Activated T-helper 17 cell treated with anti-CD3 and anti-CD28 coated beads, Interleukin-2, amount 50 U/mL, for 72 hours (primary cell): ENCODE data around the gene PI16. TPM values are rescaled to one million over a fixed set of nuclear protein-coding genes. Genes with fewer than 3 reads are reported as not detected.
"Not testable (repeated sequence)": the region's sequence is repeated elsewhere in the genome, so short reads cannot be mapped to it uniquely, and the experiment has no call there.

Experiments
- ATAC-seq: fragments of 150-1000 bp; cut with Tn5 transposase; replicated peaks from 2 replicates; pipeline ENCODE4 v1.10.0; 2021; ENCODE audit warnings: mild to moderate bottlenecking, moderate library complexity
- H3K27ac Mint-ChIP-seq: one replicate; pipeline ENCODE4 v1.8.0; 2022; ENCODE audit warnings: mixed read lengths
- H3K27me3 Mint-ChIP-seq: one replicate; pipeline ENCODE4 v1.8.0; 2022; ENCODE audit warnings: mixed read lengths
- H3K36me3 Mint-ChIP-seq: one replicate; pipeline ENCODE4 v1.8.0; 2022; ENCODE audit warnings: low read depth, mild to moderate bottlenecking, mixed read lengths
- H3K4me1 Mint-ChIP-seq: one replicate; pipeline ENCODE4 v1.8.0; 2022; ENCODE audit warnings: mixed read lengths
- H3K4me3 Mint-ChIP-seq: one replicate; pipeline ENCODE4 v1.8.0; 2022; ENCODE audit warnings: mild to moderate bottlenecking, mixed read lengths
- H3K9me3 Mint-ChIP-seq: one replicate; pipeline ENCODE4 v1.8.0; 2022; ENCODE audit warnings: mixed read lengths
- total RNA-seq, 2 donors: library from RNA; stranded (reverse); gene quantifications; one replicate each; pipeline ENCODE4 v1.2.3, GENCODE V29; 2022

PI16 gene
- total RNA-seq, 2 donors from 2014 or later: 1.8 to 2.1 TPM

GRCh38 chr6:36980876-36981619 is 26.5 kb downstream of the PI16 start:
- H3K4me1 Mint-ChIP-seq: peaks cover 22% of the 10 kb centered on the region
- peak overlapping the region; percentile 48 for H3K27ac Mint-ChIP-seq
- peaks cover 63% of the 10 kb centered on the region for H3K36me3 Mint-ChIP-seq
- H3K27me3 Mint-ChIP-seq: no peaks in the 10 kb centered on the region
- no peaks in the 10 kb centered on the region for H3K9me3 Mint-ChIP-seq
- no peak for ATAC-seq
- peak overlapping the region; percentile 1 for H3K4me3 Mint-ChIP-seq

GRCh38 chr6:36983538-36983937 is 29.0 kb downstream of the PI16 start:
- peaks cover 38% of the 10 kb centered on the region for H3K36me3 Mint-ChIP-seq
- no peak for ATAC-seq
- H3K9me3 Mint-ChIP-seq: no peaks in the 10 kb centered on the region
- peaks cover 28% of the 10 kb centered on the region for H3K4me1 Mint-ChIP-seq
- no peaks in the 10 kb centered on the region for H3K27me3 Mint-ChIP-seq
- no peak overlapping the region for H3K4me3 Mint-ChIP-seq
- no peak overlapping the region for H3K27ac Mint-ChIP-seq

GRCh38 chr6:36984581-36985416 is 30.3 kb downstream of the PI16 start:
- H3K4me1 Mint-ChIP-seq: peaks cover 23% of the 10 kb centered on the region
- H3K36me3 Mint-ChIP-seq: peaks cover 26% of the 10 kb centered on the region
- no peaks in the 10 kb centered on the region for H3K9me3 Mint-ChIP-seq
- no peak overlapping the region for H3K4me3 Mint-ChIP-seq
- ATAC-seq: peak; percentile 34
- no peak overlapping the region for H3K27ac Mint-ChIP-seq
- H3K27me3 Mint-ChIP-seq: no peaks in the 10 kb centered on the region

- Mint-ChIP-seq H3K9me3 (no peaks in the 10 kb centered on the region), H3K27ac (no peak overlapping the region), H3K36me3 (peaks cover 19% of the 10 kb centered on the region), H3K27me3 (no peaks in the 10 kb centered on the region), H3K4me1 (peaks cover 20% of the 10 kb centered on the region), H3K4me3 (no peak overlapping the region)
- ATAC-seq: no peak
Observed at GRCh38 chr6:36985417-36985807, 30.9 kb downstream of the PI16 start.

GRCh38 chr6:36985808-36986703 is 31.5 kb downstream of the PI16 start, which contains the start of gene MTCH1:
TSS of gene MTCH1 (minus strand) at chr6:36986196. CDS start at chr6:36986173, 23 bp downstream.
- H3K4me1 Mint-ChIP-seq: peaks cover 15% of the 10 kb centered on the region
- H3K36me3 Mint-ChIP-seq: peaks cover 13% of the 10 kb centered on the region
- no peaks in the 10 kb centered on the region for H3K9me3 Mint-ChIP-seq
- peak within 1 kb of the TSS; percentile 96 for H3K27ac Mint-ChIP-seq
- ATAC-seq: peak; percentile 93
- H3K4me3 Mint-ChIP-seq: no peak within 1 kb of the TSS
- no peaks in the 10 kb centered on the region for H3K27me3 Mint-ChIP-seq

GRCh38 chr6:36986704-36987047 is 32.1 kb downstream of the PI16 start:
- Mint-ChIP-seq H3K27me3 (no peaks in the 10 kb centered on the region), H3K36me3 (peaks cover 7% of the 10 kb centered on the region), H3K4me3 (no peak overlapping the region), H3K27ac (peak overlapping the region; percentile 96), H3K9me3 (no peaks in the 10 kb centered on the region), H3K4me1 (peaks cover 12% of the 10 kb centered on the region)
- peak; percentile 19 for ATAC-seq

- no peak overlapping the region for H3K27ac Mint-ChIP-seq
- ATAC-seq: no peak
- H3K4me3 Mint-ChIP-seq: no peak overlapping the region
- H3K27me3 Mint-ChIP-seq: peaks cover 3% of the 10 kb centered on the region
- no peaks in the 10 kb centered on the region for H3K36me3 Mint-ChIP-seq
- peaks cover 6% of the 10 kb centered on the region for H3K4me1 Mint-ChIP-seq
- H3K9me3 Mint-ChIP-seq: no peaks in the 10 kb centered on the region
Observed at GRCh38 chr6:36989264-36989663, 34.7 kb downstream of the PI16 start.

GRCh38 chr6:36990401-36990800 is 35.9 kb downstream of the PI16 start:
- not testable (repeated sequence) for H3K9me3 Mint-ChIP-seq, ATAC-seq, H3K27me3 Mint-ChIP-seq

GRCh38 chr6:36997811-36998722 is 43.5 kb downstream of the PI16 start:
- Mint-ChIP-seq H3K36me3 (no peaks in the 10 kb centered on the region), H3K4me1 (peaks cover 4% of the 10 kb centered on the region), H3K27ac (peak overlapping the region; percentile 37), H3K4me3 (no peak overlapping the region), H3K9me3 (no peaks in the 10 kb centered on the region), H3K27me3 (peaks cover 7% of the 10 kb centered on the region)
- no peak for ATAC-seq

More at GRCh38 chr6:36990401-36990800, 35.9 kb downstream of the PI16 start:
- not testable (repeated sequence) for H3K4me1 Mint-ChIP-seq, H3K36me3 Mint-ChIP-seq, H3K4me3 Mint-ChIP-seq, H3K27ac Mint-ChIP-seq

GRCh38 chr6:36998723-36999038 is 44.1 kb downstream of the PI16 start:
- Mint-ChIP-seq H3K27ac (peak overlapping the region; percentile 37), H3K4me1 (peaks cover 4% of the 10 kb centered on the region), H3K9me3 (no peaks in the 10 kb centered on the region), H3K27me3 (peaks cover 4% of the 10 kb centered on the region), H3K36me3 (no peaks in the 10 kb centered on the region), H3K4me3 (no peak overlapping the region)
- no peak for ATAC-seq

- Mint-ChIP-seq H3K27me3 (peaks cover 4% of the 10 kb centered on the region), H3K4me1 (peaks cover 4% of the 10 kb centered on the region), H3K4me3 (no peak overlapping the region), H3K27ac (peak overlapping the region; percentile 37), H3K9me3 (no peaks in the 10 kb centered on the region), H3K36me3 (no peaks in the 10 kb centered on the region)
- ATAC-seq: no peak
Observed at GRCh38 chr6:36999061-36999750, 44.7 kb downstream of the PI16 start.

- Mint-ChIP-seq H3K36me3 (no peaks in the 10 kb centered on the region), H3K4me3 (no peak overlapping the region), H3K27ac (no peak overlapping the region), H3K27me3 (peaks cover 4% of the 10 kb centered on the region), H3K4me1 (peaks cover 4% of the 10 kb centered on the region), H3K9me3 (no peaks in the 10 kb centered on the region)
- no peak for ATAC-seq
Observed at GRCh38 chr6:36999751-37000125, 45.2 kb downstream of the PI16 start.
